ENCODE data around the gene SYNE1.

DNA sequence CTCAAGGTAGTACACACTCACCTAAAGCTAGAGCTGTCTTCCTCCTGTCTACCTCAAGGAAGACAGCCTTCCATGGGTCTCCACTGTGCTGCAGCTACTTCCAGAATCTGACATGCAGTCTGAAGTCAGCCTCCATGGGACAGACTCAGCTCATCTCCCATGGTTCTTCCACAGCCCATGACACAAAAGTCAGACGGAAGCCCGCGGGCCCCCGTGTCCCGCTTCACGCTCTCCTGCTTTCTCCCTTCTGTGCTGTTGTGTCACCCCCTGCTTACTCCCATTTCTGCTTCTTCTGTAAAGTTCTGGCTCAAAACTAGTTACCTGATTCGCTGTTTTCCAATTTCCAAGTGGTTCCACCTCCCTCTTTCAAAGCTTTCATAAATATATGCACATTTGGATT, 184.5 kb downstream of the SYNE1 start:
- TF ChIP-seq, protein P1, sequence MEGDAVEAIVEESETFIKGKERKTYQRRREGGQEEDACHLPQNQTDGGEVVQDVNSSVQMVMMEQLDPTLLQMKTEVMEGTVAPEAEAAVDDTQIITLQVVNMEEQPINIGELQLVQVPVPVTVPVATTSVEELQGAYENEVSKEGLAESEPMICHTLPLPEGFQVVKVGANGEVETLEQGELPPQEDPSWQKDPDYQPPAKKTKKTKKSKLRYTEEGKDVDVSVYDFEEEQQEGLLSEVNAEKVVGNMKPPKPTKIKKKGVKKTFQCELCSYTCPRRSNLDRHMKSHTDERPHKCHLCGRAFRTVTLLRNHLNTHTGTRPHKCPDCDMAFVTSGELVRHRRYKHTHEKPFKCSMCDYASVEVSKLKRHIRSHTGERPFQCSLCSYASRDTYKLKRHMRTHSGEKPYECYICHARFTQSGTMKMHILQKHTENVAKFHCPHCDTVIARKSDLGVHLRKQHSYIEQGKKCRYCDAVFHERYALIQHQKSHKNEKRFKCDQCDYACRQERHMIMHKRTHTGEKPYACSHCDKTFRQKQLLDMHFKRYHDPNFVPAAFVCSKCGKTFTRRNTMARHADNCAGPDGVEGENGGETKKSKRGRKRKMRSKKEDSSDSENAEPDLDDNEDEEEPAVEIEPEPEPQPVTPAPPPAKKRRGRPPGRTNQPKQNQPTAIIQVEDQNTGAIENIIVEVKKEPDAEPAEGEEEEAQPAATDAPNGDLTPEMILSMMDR (IDR thresholded peaks at IDR 0.05; ENCODE audit: poor library complexity), result no peak
- no peak for TF ChIP-seq EZH2 (IDR thresholded peaks at IDR 0.05; ENCODE audit: borderline replicate concordance)
